AG08395 (cell line): ENCODE results near the gene SMG5.
A peak's percentile ranks its signal among the peaks of the same experiment; 100 is the strongest.
"Not testable (repeated sequence)": the region's sequence is repeated elsewhere in the genome, so short reads cannot be mapped to it uniquely, and the experiment has no call there.

Source experiments
- DNase-seq: peaks from one replicate; pipeline ENCODE4 v3.0.0; 2012; ENCODE audit warnings: mixed read lengths, low spot score

SMG5 gene, protein sequence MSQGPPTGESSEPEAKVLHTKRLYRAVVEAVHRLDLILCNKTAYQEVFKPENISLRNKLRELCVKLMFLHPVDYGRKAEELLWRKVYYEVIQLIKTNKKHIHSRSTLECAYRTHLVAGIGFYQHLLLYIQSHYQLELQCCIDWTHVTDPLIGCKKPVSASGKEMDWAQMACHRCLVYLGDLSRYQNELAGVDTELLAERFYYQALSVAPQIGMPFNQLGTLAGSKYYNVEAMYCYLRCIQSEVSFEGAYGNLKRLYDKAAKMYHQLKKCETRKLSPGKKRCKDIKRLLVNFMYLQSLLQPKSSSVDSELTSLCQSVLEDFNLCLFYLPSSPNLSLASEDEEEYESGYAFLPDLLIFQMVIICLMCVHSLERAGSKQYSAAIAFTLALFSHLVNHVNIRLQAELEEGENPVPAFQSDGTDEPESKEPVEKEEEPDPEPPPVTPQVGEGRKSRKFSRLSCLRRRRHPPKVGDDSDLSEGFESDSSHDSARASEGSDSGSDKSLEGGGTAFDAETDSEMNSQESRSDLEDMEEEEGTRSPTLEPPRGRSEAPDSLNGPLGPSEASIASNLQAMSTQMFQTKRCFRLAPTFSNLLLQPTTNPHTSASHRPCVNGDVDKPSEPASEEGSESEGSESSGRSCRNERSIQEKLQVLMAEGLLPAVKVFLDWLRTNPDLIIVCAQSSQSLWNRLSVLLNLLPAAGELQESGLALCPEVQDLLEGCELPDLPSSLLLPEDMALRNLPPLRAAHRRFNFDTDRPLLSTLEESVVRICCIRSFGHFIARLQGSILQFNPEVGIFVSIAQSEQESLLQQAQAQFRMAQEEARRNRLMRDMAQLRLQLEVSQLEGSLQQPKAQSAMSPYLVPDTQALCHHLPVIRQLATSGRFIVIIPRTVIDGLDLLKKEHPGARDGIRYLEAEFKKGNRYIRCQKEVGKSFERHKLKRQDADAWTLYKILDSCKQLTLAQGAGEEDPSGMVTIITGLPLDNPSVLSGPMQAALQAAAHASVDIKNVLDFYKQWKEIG

DNA sequence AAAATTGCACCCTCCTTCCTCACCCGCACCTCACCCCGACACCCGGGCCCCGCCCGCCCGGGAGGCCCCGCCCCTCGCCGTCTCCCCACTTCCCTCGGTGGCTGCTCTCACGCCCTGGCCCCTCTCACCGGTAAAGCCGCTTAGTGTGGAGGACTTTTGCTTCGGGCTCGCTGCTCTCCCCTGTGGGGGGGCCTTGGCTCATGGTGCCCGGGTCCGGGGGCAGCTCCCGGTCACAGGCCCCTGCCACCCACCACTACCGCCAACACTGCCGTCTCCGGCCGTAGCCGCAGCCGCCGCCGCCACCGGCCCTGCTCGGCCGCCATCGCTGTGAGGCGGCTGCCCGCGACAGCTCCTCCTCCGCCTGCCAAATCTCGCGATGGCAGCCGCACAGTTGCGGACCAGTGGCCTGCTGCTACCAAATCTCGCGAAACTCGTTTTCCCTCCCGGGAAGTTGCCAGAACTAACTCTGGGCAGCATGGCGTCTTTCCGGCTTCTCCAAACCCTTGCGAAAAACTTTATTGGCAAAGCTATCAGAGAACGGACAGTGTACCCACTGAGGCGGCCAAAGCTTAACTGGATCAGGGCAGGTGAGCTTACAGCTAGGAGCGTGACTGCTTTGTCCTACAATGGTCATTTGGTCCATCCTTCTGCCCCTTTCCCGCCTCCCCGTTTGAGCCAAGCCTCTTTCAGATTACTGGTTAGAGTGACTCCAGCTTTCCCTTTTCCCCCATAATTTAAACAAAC is at the start of gene SMG5:
TSS of gene SMG5 (minus strand) at position 347 of the 744 bp plus-strand sequence. CDS start at position 202, 145 bp downstream.
- DNase-seq, result peak; percentile 96

- not testable (repeated sequence) for DNase-seq
These were observed 40.6 kb upstream of the SMG5 start for GRCh38 chr1:156323179-156323578.

GRCh38 chr1:156320560-156320959 is 37.9 kb upstream of the SMG5 start:
- DNase-seq, result no peak

DNA sequence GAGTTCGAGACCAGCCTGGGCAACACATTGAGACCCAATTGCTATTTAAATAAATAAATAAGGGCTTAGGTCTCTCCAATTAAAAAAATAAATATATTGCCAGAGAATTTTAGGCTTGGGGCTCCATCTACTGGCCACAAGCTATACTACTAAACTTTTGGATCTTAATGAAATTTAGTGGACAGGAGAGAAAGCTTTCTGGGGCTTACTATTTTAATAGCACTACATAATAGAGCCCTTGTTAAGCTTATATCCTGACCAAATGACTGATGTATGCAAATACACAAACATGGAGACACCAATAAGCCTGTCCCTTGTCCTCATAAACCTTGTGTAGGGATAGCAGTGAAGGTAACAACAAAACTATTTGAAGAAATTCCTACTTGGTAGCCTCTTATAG is 37.0 kb upstream of the SMG5 start:
- DNase-seq, result peak; percentile 46

DNA sequence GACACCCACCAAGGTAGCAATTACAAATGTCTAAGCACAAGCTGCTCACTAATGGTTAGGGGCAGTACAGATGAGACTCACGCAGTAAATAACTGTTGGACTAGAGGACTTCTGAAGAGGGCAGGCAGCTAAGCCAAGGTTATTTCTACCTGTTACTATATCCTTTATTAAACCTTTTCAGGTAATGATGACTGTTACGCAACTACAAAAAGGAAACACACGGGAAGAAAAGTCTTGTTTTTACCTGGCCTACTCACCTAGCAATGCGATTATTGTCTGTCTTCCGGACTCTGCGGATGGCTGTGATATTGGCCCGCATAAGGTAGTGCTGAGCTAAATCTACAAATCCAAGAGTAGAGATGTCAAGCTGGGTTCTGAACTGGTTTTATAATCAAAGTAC is 34.3 kb upstream of the SMG5 start:
- DNase-seq, result no peak

DNA sequence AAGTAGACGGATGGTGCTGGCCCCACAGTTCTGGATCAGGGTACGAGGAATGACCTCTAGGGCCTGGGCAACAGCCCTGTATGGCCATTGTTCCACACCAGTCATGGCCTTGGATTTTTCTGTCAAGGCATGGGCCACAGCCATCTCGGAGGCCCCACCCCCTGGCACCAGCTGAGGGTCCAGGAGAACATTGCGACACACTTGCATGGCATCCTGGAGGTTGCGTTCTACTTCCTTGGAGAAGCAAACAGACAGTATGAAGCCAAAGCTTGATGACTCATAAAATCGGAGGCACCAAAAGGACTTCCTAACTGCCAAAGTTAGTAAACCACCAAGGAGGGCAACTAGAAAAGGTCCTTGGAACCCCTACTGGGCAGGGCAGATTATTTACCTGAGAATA is 28.3 kb upstream of the SMG5 start:
- peak; percentile 58 for DNase-seq

DNA sequence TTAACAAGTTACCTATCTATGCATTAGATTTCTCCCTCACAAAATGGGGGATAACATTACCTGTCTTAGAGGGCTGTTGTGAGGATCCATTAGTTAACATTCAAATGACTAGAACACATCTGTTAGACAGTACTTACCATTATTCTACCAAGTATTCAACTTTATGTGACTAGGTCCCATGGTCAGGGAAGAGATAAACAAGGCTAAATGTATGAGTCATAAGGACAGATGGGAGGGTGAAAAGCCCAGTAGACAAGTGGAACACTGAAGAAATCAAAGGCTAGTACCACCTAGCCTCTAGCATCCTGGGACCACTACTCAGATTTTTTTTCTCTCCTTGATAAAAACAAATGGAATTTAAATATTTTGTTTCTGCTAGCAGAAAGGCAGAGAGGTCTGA is 25.5 kb upstream of the SMG5 start:
- DNase-seq, result peak; percentile 43

- no peak for DNase-seq
These were observed 22.6 kb upstream of the SMG5 start for GRCh38 chr1:156305215-156305614.

- no peak for DNase-seq
These were observed 20.6 kb upstream of the SMG5 start for GRCh38 chr1:156303241-156303640.

GRCh38 chr1:156298852-156299357 is 16.3 kb upstream of the SMG5 start, which contains the start of gene VHLL:
Gene VHLL, minus strand, starts transcription at chr1:156299307. Its CDS starts 118 bp downstream, at chr1:156299189.
- DNase-seq, result no peak

GRCh38 chr1:156295391-156295947 is 12.8 kb upstream of the SMG5 start, which contains the start of gene GLMP:
Gene GLMP, minus strand, starts transcription at chr1:156295679. Its CDS starts 34 bp downstream, at chr1:156295645.
- DNase-seq, result peak; percentile 70

GRCh38 chr1:156293895-156294294 is 11.3 kb upstream of the SMG5 start:
- no peak for DNase-seq

- DNase-seq, result no peak
These were observed 10.4 kb upstream of the SMG5 start for GRCh38 chr1:156293098-156293434.

- peak; percentile 95 for DNase-seq
These were observed 8.8 kb upstream of the SMG5 start for GRCh38 chr1:156291226-156292061.

- no peak for DNase-seq
These were observed 7.2 kb upstream of the SMG5 start for GRCh38 chr1:156289857-156290256.

GRCh38 chr1:156286061-156286460 is 3.4 kb upstream of the SMG5 start:
- DNase-seq, result no peak

DNA sequence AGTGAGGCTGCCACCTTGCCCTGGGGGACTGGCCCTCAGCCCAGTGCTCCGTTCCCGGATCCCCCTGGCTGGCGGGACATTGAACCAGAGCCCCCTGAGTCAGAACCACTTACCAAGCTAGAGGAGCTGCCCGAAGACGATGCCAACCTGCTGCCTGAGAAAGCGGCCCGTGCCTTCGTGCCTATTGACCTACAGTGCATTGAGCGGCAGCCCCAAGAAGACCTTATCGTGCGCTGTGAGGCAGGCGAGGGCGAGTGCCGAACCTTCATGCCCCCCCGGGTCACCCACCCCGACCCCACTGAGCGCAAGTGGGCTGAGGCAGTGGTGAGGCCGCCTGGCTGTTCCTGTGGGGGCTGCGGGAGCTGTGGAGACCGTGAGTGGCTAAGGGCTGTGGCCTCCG is 2.8 kb upstream of the SMG5 start:
- DNase-seq, result no peak

- DNase-seq, result no peak
These were observed 2.1 kb upstream of the SMG5 start for GRCh38 chr1:156284757-156285156.

DNA sequence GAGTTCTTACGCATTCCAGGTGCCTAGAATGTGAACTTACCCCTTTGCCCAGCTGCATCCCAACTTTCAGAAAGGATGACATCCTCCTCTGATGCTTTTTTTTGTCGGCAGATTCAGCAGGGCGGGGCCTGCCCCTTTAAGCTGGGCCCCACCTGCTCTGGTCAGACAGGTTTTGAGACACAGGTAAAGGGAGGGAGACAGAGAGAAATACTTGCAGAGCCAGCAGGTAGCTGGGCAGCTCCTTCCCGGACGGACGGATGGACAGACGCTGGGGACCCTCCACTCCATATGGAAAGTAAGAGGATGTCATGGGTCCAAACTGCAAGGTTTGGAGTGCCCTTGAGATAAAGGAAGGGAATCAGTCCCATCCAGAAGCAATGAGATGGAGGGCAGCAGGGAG is 1.5 kb upstream of the SMG5 start, which contains the start of gene TMEM79:
TSS of gene TMEM79 (plus strand) at position 214 of the 400 bp plus-strand sequence. CDS start 902 bp downstream, outside the sequence.
- no peak for DNase-seq

- no peak for DNase-seq
These were observed 896 bp upstream of the SMG5 start for GRCh38 chr1:156283521-156283920.
